ENCODE data around the gene KIAA1755.

KIAA1755 gene

GRCh38 chr20:38184101-38184500 lies 76.4 kb downstream of the KIAA1755 start:
- DNase-seq (ENCODE audit: low read depth) = no peak

DNA sequence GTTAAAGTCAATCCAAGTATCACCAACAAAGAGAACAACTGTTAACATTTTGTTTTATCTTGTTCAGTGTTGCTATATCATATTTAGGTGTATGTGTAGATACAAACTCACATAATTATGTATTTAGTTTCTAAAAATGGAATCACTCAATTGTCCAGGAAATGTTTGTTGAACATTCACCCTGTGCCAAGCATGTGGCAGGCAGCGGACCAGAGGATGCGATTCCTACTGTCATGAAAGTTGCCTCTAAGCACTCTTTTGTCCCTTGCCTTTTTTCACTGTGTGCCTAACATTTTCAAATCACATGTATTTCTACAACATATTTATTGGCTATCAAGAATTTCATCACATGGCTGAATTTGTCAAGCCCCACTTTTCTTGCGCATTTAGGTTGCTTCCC lies 78.6 kb downstream of the KIAA1755 start:
- DNase-seq (ENCODE audit: low read depth) = no peak

- DNase-seq (ENCODE audit: low read depth) = no peak
Observed at GRCh38 chr20:38181207-38181801, 79.2 kb downstream of the KIAA1755 start.

GRCh38 chr20:38180781-38181180 lies 79.8 kb downstream of the KIAA1755 start:
- no peak for DNase-seq (ENCODE audit: low read depth)

- DNase-seq (ENCODE audit: low read depth) = no peak
Observed at GRCh38 chr20:38179846-38180245, 80.7 kb downstream of the KIAA1755 start.

GRCh38 chr20:38178581-38178980 lies 82.0 kb downstream of the KIAA1755 start:
- no peak for DNase-seq (ENCODE audit: low read depth)

DNA sequence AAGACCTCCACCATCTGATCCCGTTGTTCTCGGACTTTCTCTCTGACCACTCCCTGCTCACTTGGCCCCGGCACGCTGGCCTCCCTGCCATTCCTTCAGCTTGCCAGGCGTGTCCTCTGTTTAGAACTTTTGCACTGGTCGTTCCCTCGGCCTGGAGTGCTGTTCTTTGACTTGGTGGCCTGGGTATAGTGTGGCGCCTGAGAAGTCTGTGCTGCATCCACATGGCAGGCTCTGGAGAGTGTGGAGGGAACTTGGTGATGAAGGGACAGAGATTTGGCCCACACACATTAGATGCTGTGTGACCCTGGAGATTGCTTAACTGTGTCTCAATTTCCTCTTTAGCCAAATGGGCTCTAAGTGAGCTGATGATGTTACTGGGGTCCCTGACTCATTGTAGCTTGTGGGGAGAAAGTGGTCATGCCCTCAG lies 82.5 kb downstream of the KIAA1755 start:
- DNase-seq (ENCODE audit: low read depth) = no peak

GRCh38 chr20:38177201-38177600 lies 83.3 kb downstream of the KIAA1755 start:
- no peak for DNase-seq (ENCODE audit: low read depth)

GRCh38 chr20:38175304-38176180 lies 85.0 kb downstream of the KIAA1755 start:
- DNase-seq (ENCODE audit: low read depth) = no peak

- no peak for DNase-seq (ENCODE audit: low read depth)
Observed at GRCh38 chr20:38173237-38174156, 87.0 kb downstream of the KIAA1755 start.

GRCh38 chr20:38172408-38172807 lies 88.1 kb downstream of the KIAA1755 start:
- DNase-seq (ENCODE audit: low read depth) = no peak

- DNase-seq (ENCODE audit: low read depth) = no peak
Observed at GRCh38 chr20:38171675-38172043, 88.9 kb downstream of the KIAA1755 start.

GRCh38 chr20:38170826-38171674 lies 89.5 kb downstream of the KIAA1755 start:
- no peak for DNase-seq (ENCODE audit: low read depth)

DNA sequence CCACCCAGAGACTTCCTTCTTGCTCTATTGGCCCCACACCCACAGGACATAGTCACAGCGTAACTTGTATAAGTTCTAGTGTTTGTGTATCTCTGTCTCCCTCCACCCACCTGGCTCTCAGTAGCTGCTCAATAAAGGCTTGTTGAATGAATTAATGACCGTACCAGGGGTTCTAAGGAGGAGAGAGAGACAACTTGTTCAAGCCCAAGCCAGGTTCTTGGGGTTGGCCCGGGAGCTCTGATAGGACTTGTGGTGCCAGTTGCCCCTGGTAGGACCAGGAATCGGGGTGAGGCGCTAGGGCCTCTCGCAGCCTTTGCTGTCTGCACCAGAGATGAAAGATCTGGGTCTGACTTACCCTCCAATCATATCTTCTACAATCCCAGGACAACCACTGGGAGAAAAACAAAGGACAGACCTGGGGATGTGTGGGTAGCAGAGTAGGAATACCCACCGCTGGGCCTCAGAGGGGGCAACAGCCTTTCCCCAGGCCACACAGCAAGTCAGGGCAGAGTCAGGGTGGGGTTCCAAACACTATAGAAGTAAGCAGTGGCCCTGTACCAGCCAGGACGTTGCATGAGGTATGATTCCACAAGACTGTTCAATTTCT lies 90.2 kb downstream of the KIAA1755 start:
- no peak for DNase-seq (ENCODE audit: low read depth)

DNA sequence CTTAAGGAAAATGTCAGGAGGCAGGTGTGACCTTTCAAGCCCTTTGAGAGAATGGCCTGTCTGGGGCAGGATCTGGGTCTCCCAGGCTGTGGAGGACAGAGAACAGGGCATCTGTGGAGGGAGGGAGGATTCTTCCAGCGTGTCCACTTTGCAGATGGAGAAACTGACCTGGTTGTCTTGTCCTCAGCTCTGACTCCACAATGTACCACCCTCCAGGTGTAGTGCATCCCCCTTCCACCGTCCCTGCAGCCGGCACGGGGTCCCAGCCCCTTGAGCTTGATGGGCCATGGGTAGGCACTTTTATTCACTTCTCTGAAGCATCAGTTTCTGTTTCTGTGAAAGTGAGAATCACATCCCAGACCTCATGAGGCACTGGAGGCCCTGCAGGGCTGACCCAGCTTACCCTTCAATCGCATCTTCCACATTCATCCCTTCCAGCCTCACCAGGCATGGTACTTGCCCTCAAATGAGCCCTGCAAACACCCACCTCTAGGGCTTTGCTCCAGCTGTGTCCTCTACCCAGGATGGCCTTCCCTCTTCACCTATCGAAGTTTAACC lies 90.8 kb downstream of the KIAA1755 start:
- DNase-seq (ENCODE audit: low read depth) = no peak

GRCh38 chr20:38168791-38169589 lies 91.5 kb downstream of the KIAA1755 start:
- DNase-seq (ENCODE audit: low read depth) = no peak

DNA sequence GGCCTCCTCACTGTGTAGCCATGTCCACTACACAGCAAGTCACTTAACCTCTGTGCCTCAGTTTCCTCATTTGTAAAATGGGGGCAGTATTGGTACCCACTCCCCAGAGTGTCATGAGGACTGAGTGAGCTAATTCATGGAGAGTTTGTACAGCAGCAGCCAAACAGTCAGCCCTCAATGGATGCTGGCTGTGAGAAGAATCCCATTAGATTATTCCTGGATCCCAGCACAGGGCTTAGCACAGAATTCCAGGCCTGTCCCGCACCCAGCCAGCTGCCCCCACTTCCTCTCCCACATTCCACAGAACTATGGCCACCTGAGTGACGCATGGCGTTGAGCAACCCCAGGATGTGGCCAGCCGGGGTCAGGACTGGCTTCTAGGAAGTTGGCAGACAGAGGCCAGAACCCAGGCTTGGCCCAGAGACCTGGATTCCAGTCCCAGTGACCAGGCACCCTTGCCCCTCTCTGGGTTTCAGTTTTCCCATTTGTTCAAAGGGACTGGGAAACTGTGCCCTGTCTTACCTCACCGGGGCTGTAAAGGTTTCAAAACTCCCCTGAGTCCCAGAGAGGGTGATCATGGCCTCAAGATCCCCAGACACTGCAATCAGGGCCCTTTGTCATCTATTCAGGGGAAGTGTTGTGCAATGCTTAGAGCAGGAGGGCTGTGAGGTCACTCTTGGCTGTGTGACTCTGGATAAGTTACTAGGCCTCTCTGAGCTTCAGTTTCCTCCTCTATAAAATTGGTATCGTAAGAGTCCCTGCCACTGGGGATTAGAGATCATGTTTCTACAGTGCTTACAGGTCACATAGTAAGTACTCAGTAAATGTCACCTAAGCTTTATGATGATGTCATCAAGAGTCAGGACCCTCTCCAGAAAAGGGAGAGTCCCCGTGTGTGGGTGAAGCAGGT lies 92.4 kb downstream of the KIAA1755 start:
- no peak for DNase-seq (ENCODE audit: low read depth)

GRCh38 chr20:38167328-38167850 lies 93.1 kb downstream of the KIAA1755 start:
- DNase-seq (ENCODE audit: low read depth) = no peak
